Nephron (organoid): ENCODE measurements around the gene DIAPH2.

Experiments used
- H3K27ac Mint-ChIP-seq, 3 experiments: 2 replicates each; pipeline ENCODE4 v1.8.0; 2020; ENCODE audit warnings: mixed read lengths in 3 of 3, mild to moderate bottlenecking in 2 of 3, moderate library complexity in 1 of 3
- H3K27me3 Mint-ChIP-seq: 2 replicates; pipeline ENCODE4 v1.8.0; 2021; ENCODE audit warnings: low read depth, mild to moderate bottlenecking, moderate library complexity, mixed read lengths
- H3K36me3 Mint-ChIP-seq: 2 replicates; pipeline ENCODE4 v1.8.0; 2020; ENCODE audit warnings: low read depth, mixed read lengths
- H3K4me1 Mint-ChIP-seq: 2 replicates; pipeline ENCODE4 v1.8.0; 2020; ENCODE audit warnings: mixed read lengths
- H3K4me3 Mint-ChIP-seq, 3 experiments: 2 replicates each; pipeline ENCODE4 v1.8.0; 2020; ENCODE audit warnings: mild to moderate bottlenecking in 3 of 3, mixed read lengths in 3 of 3, moderate library complexity in 2 of 3
- H3K9me3 Mint-ChIP-seq: 2 replicates; pipeline ENCODE4 v1.8.0; 2020; ENCODE audit warnings: mixed read lengths
- TF ChIP-seq, protein P1 (sequence below), 3 experiments: fragments of 200-600 bp; sonication (generic); IDR thresholded peaks; one replicate each; pipeline ENCODE4 v1.5.0; 2021; ENCODE audit warnings: antibody characterized with exemption in 3 of 3; ENCODE audit not compliant: unreplicated experiment in 3 of 3

DIAPH2 gene

GRCh38 chrX:97200454-97200853 is 515.8 kb downstream of the DIAPH2 start:
- Mint-ChIP-seq H3K4me1 (peaks cover 8% of the 10 kb centered on the region), H3K9me3 (peaks cover 33% of the 10 kb centered on the region), H3K27me3 (no peaks in the 10 kb centered on the region), H3K36me3 (no peaks in the 10 kb centered on the region), H3K27ac (no peak overlapping the region), H3K4me3 (no peak overlapping the region)
- TF ChIP-seq, protein P1, sequence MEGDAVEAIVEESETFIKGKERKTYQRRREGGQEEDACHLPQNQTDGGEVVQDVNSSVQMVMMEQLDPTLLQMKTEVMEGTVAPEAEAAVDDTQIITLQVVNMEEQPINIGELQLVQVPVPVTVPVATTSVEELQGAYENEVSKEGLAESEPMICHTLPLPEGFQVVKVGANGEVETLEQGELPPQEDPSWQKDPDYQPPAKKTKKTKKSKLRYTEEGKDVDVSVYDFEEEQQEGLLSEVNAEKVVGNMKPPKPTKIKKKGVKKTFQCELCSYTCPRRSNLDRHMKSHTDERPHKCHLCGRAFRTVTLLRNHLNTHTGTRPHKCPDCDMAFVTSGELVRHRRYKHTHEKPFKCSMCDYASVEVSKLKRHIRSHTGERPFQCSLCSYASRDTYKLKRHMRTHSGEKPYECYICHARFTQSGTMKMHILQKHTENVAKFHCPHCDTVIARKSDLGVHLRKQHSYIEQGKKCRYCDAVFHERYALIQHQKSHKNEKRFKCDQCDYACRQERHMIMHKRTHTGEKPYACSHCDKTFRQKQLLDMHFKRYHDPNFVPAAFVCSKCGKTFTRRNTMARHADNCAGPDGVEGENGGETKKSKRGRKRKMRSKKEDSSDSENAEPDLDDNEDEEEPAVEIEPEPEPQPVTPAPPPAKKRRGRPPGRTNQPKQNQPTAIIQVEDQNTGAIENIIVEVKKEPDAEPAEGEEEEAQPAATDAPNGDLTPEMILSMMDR (IDR thresholded peaks at IDR 0.05; ENCODE audit: unreplicated experiment in 3 of 3) = no peak

GRCh38 chrX:97210501-97210900 is 525.9 kb downstream of the DIAPH2 start:
- peaks cover 5% of the 10 kb centered on the region for H3K9me3 Mint-ChIP-seq
- TF ChIP-seq, protein P1 (IDR thresholded peaks at IDR 0.05; ENCODE audit: unreplicated experiment in 3 of 3) = no peak
- H3K4me1 Mint-ChIP-seq = no peaks in the 10 kb centered on the region
- H3K27ac Mint-ChIP-seq = no peak overlapping the region
- H3K4me3 Mint-ChIP-seq = no peak overlapping the region
- no peaks in the 10 kb centered on the region for H3K27me3 Mint-ChIP-seq
- no peaks in the 10 kb centered on the region for H3K36me3 Mint-ChIP-seq

DNA sequence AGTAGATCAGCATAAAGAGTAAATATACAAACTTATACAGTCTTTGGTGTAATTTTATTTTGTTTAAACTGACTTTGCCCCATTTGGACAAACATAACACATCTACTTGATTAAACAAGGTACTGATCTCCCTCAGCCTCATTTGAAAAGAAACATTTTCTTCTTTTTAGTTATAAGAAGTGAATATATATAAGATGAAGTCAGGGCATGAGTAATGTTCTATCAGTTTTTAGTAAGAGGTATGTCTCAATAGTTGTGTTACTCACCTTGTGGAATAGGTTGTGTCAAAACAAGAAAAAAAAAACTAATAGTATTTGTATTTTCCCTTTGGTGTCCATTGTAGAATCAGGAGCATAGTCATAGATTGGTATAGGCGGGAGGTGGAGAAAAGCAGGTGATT is 526.4 kb downstream of the DIAPH2 start:
- H3K36me3 Mint-ChIP-seq = no peaks in the 10 kb centered on the region
- no peak overlapping the region for H3K27ac Mint-ChIP-seq
- TF ChIP-seq, protein P1 (IDR thresholded peaks at IDR 0.05; ENCODE audit: unreplicated experiment in 3 of 3) = no peak
- no peak overlapping the region for H3K4me3 Mint-ChIP-seq
- H3K27me3 Mint-ChIP-seq = no peaks in the 10 kb centered on the region
- no peaks in the 10 kb centered on the region for H3K4me1 Mint-ChIP-seq
- H3K9me3 Mint-ChIP-seq = peaks cover 2% of the 10 kb centered on the region

DNA sequence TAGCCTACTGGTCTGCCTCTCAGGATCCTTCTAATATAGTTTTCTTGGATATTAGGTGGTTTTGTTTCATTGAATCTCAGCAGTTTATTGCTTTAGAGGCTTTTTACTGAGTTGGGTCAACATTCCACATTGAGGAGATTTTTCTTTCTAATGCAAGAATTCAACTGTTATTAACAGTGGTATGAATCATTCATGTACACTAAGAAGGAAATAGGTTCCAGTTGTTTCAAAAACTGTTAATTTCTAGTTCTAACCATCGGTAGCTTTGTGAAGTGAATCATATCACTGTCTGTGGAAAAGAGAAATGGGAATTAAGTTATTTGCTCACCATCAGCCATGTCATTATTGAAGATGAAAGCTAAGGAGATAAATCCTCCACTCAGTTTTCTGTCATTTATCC is 530.5 kb downstream of the DIAPH2 start:
- no peaks in the 10 kb centered on the region for H3K27me3 Mint-ChIP-seq
- TF ChIP-seq, protein P1 (IDR thresholded peaks at IDR 0.05; ENCODE audit: unreplicated experiment in 3 of 3) = no peak
- no peak overlapping the region for H3K4me3 Mint-ChIP-seq
- no peak overlapping the region for H3K27ac Mint-ChIP-seq
- H3K9me3 Mint-ChIP-seq = no peaks in the 10 kb centered on the region
- H3K4me1 Mint-ChIP-seq = no peaks in the 10 kb centered on the region
- H3K36me3 Mint-ChIP-seq = no peaks in the 10 kb centered on the region

- H3K27me3 Mint-ChIP-seq = no peaks in the 10 kb centered on the region
- H3K27ac Mint-ChIP-seq = no peak overlapping the region
- TF ChIP-seq, protein P1 (IDR thresholded peaks at IDR 0.05; ENCODE audit: unreplicated experiment in 3 of 3) = no peak
- H3K9me3 Mint-ChIP-seq = no peaks in the 10 kb centered on the region
- no peaks in the 10 kb centered on the region for H3K36me3 Mint-ChIP-seq
- no peak overlapping the region for H3K4me3 Mint-ChIP-seq
- peaks cover 1% of the 10 kb centered on the region for H3K4me1 Mint-ChIP-seq
These were observed 539.5 kb downstream of the DIAPH2 start for GRCh38 chrX:97224148-97224547.

- Mint-ChIP-seq H3K27ac (no peak overlapping the region), H3K4me1 (peaks cover 5% of the 10 kb centered on the region), H3K9me3 (no peaks in the 10 kb centered on the region), H3K27me3 (no peaks in the 10 kb centered on the region), H3K36me3 (no peaks in the 10 kb centered on the region), H3K4me3 (no peak overlapping the region)
- TF ChIP-seq, protein P1 (IDR thresholded peaks at IDR 0.05; ENCODE audit: unreplicated experiment in 3 of 3) = no peak
These were observed 544.7 kb downstream of the DIAPH2 start for GRCh38 chrX:97229318-97229717.
